ENCODE results near the gene MC4R. TPM values are rescaled to one million over a fixed set of nuclear protein-coding genes. Genes with fewer than 3 reads are reported as not detected.

MC4R gene
- total and polyA plus RNA-seq, 4 experiments from 2014 or later, result not detected

- ChIA-PET POLR2A (ENCODE audit: partially characterized antibody) (no interaction called here), CTCF (ENCODE audit: partially characterized antibody) (no interaction called here)
- Mint-ChIP-seq H3K9me3 (peaks cover 0 to 4% (median 3%) of the 10 kb centered on the region in 8 donors), H3K27ac (no peak overlapping the region), H3K4me1 (no peaks in the 10 kb centered on the region), H3K36me3 (no peaks in the 10 kb centered on the region), H3K4me3 (no peak overlapping the region), H3K27me3 (no peaks in the 10 kb centered on the region)
- intact Hi-C loops (cut with micrococcal nuclease), result no loop called here
- Histone ChIP-seq H3K27ac (ENCODE audit: low read depth, low read length) (no peak overlapping the region), H3K27me3 (ENCODE audit: insufficient read depth, low read length) (no peaks in the 10 kb centered on the region), H3K36me3 (ENCODE audit: insufficient read depth, low read length) (no peaks in the 10 kb centered on the region), H3K4me3 (ENCODE audit: low read length in 2 of 2) (no peak overlapping the region), H3K4me1 (ENCODE audit: insufficient read depth, low read length) (no peaks in the 10 kb centered on the region), H3K9me3 (ENCODE audit: control insufficient read depth in 1 of 2, low read length in 2 of 2) (no peaks in the 10 kb centered on the region)
- DNase-seq, result no peak
Measured at GRCh38 chr18:60327880-60328279, 44.7 kb downstream of the MC4R start.

- intact Hi-C loops (cut with micrococcal nuclease), result no loop called here
- no peaks in the 10 kb centered on the region for H3K27me3 Mint-ChIP-seq
- Histone ChIP-seq H3K27me3 (ENCODE audit: insufficient read depth, low read length) (no peaks in the 10 kb centered on the region), H3K4me3 (ENCODE audit: low read length in 2 of 2) (no peak overlapping the region), H3K9me3 (ENCODE audit: control insufficient read depth in 1 of 2, low read length in 2 of 2) (no peaks in the 10 kb centered on the region), H3K4me1 (ENCODE audit: insufficient read depth, low read length) (no peaks in the 10 kb centered on the region), H3K36me3 (ENCODE audit: insufficient read depth, low read length) (no peaks in the 10 kb centered on the region), H3K27ac (ENCODE audit: low read depth, low read length) (no peak overlapping the region)
- no peak for DNase-seq
- no peaks in the 10 kb centered on the region for H3K36me3 Mint-ChIP-seq
- H3K4me3 Mint-ChIP-seq, result no peak overlapping the region
- ChIA-PET POLR2A (ENCODE audit: partially characterized antibody) (no interaction called here), CTCF (ENCODE audit: partially characterized antibody) (no interaction called here)
- no peak overlapping the region for H3K27ac Mint-ChIP-seq
- peaks cover 0 to 12% (median 6%) of the 10 kb centered on the region in 8 donors for H3K9me3 Mint-ChIP-seq
- no peaks in the 10 kb centered on the region for H3K4me1 Mint-ChIP-seq
Measured at GRCh38 chr18:60322591-60322990, 50.0 kb downstream of the MC4R start.

Measured in CD4-positive, alpha-beta memory T cell (primary cell).